Measurements from ENCODE around the gene KDM4B. TPM values are rescaled to one million over a fixed set of nuclear protein-coding genes. Genes with fewer than 3 reads are reported as not detected.
"Not testable (repeated sequence)": the region's sequence is repeated elsewhere in the genome, so short reads cannot be mapped to it uniquely, and the experiment has no call there.

Gene KDM4B
- total and polyA plus RNA-seq, 12 donors: 12.4 to 35.8 (median 30.3) TPM

GRCh38 chr19:5028229-5028886 lies 59.4 kb downstream of the KDM4B start:
- 89% methylated on average over 15 of the region's 15 CpGs for whole genome bisulfite sequencing, 2 donors
- peaks cover 0 to 8% (median 3%) of the 10 kb centered on the region in 9 donors for H3K36me3 ChIP-seq
- H3K27ac ChIP-seq: no peak overlapping the region
- DNase-seq (no peak), ATAC-seq (no peak)
- intact Hi-C loops (cut with DNase I): loop anchor here in 2 of 10 donors (5.0 to 10.0 kb wide), 2 partner anchors 54 to 216 kb away; no protein-coding TSS in a partner anchor
- TF ChIP-seq CTCF (IDR thresholded peaks at IDR 0.05): no peak
- H3K27me3 ChIP-seq: no peaks in the 10 kb centered on the region
- H3K9me3 ChIP-seq: no peaks in the 10 kb centered on the region
- H3K4me1 ChIP-seq: peaks cover 0 to 71% (median 47%) of the 10 kb centered on the region in 9 donors
- H3K4me3 ChIP-seq: no peak overlapping the region

GRCh38 chr19:5029596-5029995 lies 60.7 kb downstream of the KDM4B start:
- DNase-seq, H3K27me3 ChIP-seq, H3K4me3 ChIP-seq, H3K27ac ChIP-seq, ATAC-seq, H3K9me3 ChIP-seq: not testable (repeated sequence)
- TF ChIP-seq CTCF (IDR thresholded peaks at IDR 0.05): peak; percentile 17 to 63 (median 58)
- intact Hi-C loops (cut with DNase I): loop anchor here in 2 of 10 donors (5.0 to 10.0 kb wide), 2 partner anchors 55 to 217 kb away; no protein-coding TSS in a partner anchor
- 73 to 77% methylated on average over 12 of the region's 12 CpGs for WGBS, 2 donors
- Histone ChIP-seq H3K36me3 (peaks cover 0 to 21% (median 10%) of the 10 kb centered on the region in 9 donors), H3K4me1 (peaks cover 0 to 62% (median 34%) of the 10 kb centered on the region in 9 donors)

- H3K36me3 ChIP-seq: peaks cover 0 to 27% (median 10%) of the 10 kb centered on the region in 9 donors
- no peak overlapping the region for H3K27ac ChIP-seq
- no peak for ATAC-seq
- no peaks in the 10 kb centered on the region for H3K27me3 ChIP-seq
- H3K9me3 ChIP-seq: no peaks in the 10 kb centered on the region
- DNase-seq: no peak
- H3K4me1 ChIP-seq: peaks cover 0 to 64% (median 39%) of the 10 kb centered on the region in 9 donors
- intact Hi-C loops (cut with DNase I): loop anchor here (2.0 to 10.0 kb wide), 12 partner anchors 33 to 225 kb away; no protein-coding TSS in a partner anchor
- WGBS, 2 donors: 89% methylated on average over 15 of the region's 15 CpGs
- H3K4me3 ChIP-seq: no peak overlapping the region
- TF ChIP-seq CTCF (IDR thresholded peaks at IDR 0.05): no peak
Observed at GRCh38 chr19:5030136-5030820, 61.4 kb downstream of the KDM4B start.

GRCh38 chr19:5030822-5031221 lies 61.9 kb downstream of the KDM4B start:
- intact Hi-C loops (cut with DNase I): loop anchor here (1.0 to 10.0 kb wide), 14 partner anchors 30 to 226 kb away; no protein-coding TSS in a partner anchor
- Histone ChIP-seq H3K4me3 (no peak overlapping the region), H3K27me3 (no peaks in the 10 kb centered on the region), H3K4me1 (peaks cover 0 to 69% (median 44%) of the 10 kb centered on the region in 9 donors), H3K27ac (no peak overlapping the region), H3K36me3 (peaks cover 0 to 28% (median 10%) of the 10 kb centered on the region in 9 donors), H3K9me3 (no peaks in the 10 kb centered on the region)
- WGBS, 2 donors: 85 to 95% methylated on average over 13 of the region's 13 CpGs
- no peak for TF ChIP-seq CTCF (IDR thresholded peaks at IDR 0.05)
- DNase-seq (no peak), ATAC-seq (peak in 4 of 8 donors; percentile 1 to 14 (median 4))

Measured in heart right ventricle (tissue), 16 donors.